Upper lobe of right lung (tissue), 1 donor: ENCODE results near the gene RELT. TPM values are rescaled to one million over a fixed set of nuclear protein-coding genes. Genes with fewer than 3 reads are reported as not detected.

Experiments used
- ATAC-seq: fragments of 200-7000 bp; cut with Tn5 transposase; one replicate; pipeline ENCODE4 v1.9.1; 2020; ENCODE audit warnings: mild to moderate bottlenecking, moderate library complexity
- DNase-seq: peaks from one replicate; pipeline ENCODE4 v3.0.0-alpha.2; 2020
- H3K27ac ChIP-seq: fragments of 200-600 bp; one replicate; pipeline ENCODE4 v1.8.0; 2022
- H3K27me3 ChIP-seq: fragments of 200-600 bp; one replicate; pipeline ENCODE4 v1.8.0; 2022; ENCODE audit warnings: mild to moderate bottlenecking
- H3K36me3 ChIP-seq: fragments of 200-600 bp; one replicate; pipeline ENCODE4 v1.8.0; 2022
- H3K4me1 ChIP-seq: fragments of 200-600 bp; one replicate; pipeline ENCODE4 v1.8.0; 2022
- H3K4me3 ChIP-seq: fragments of 200-600 bp; one replicate; pipeline ENCODE4 v1.8.0; 2022; ENCODE audit warnings: mild to moderate bottlenecking
- H3K9me3 ChIP-seq: fragments of 200-600 bp; one replicate; pipeline ENCODE4 v1.8.0; 2022
- CTCF ChIP-seq: fragments of 200-600 bp; IDR thresholded peaks from one replicate; pipeline ENCODE4 v1.8.0; 2022; ENCODE audit warnings: antibody characterized with exemption
- intact Hi-C: fragments of 100-400 bp; cut with DNase I; formaldehyde crosslinking; loops from one replicate; pipeline ENCODE4 v1.11.0; 2022
- total RNA-seq: library from RNA; stranded (reverse); fragmentation: NEBNext Ultra II Directional; extraction: Animal tissue kit (Norgen Biotek cat#: 25700); gene quantifications from one replicate; pipeline ENCODE4 v1.2.1, GENCODE V29; 2021
- donor health status: DM: no; HTN: yes; CAD: no; lungs with severe emphysema.

RELT gene
- total RNA-seq, 1 donor from 2014 or later: 11.7 TPM

- intact Hi-C loops: no loop called here
- no peaks in the 10 kb centered on the region for H3K27me3 ChIP-seq
Measured at GRCh38 chr11:73420136-73420535, 43.9 kb downstream of the RELT start.

GRCh38 chr11:73422886-73423285 is 46.7 kb downstream of the RELT start:
- Histone ChIP-seq H3K36me3 (no peaks in the 10 kb centered on the region), H3K4me3 (no peak overlapping the region), H3K9me3 (no peaks in the 10 kb centered on the region), H3K27ac (no peak overlapping the region), H3K27me3 (no peaks in the 10 kb centered on the region), H3K4me1 (no peaks in the 10 kb centered on the region)
- no peak for ATAC-seq
- no peak for TF ChIP-seq CTCF
- DNase-seq: no peak
- intact Hi-C loops: no loop called here

More at GRCh38 chr11:73420136-73420535, 43.9 kb downstream of the RELT start:
- H3K9me3 ChIP-seq: no peaks in the 10 kb centered on the region
- ATAC-seq: no peak
- H3K4me3 ChIP-seq: no peak overlapping the region
- H3K4me1 ChIP-seq: peaks cover 3% of the 10 kb centered on the region
- no peak overlapping the region for H3K27ac ChIP-seq
- DNase-seq: no peak
- no peak for TF ChIP-seq CTCF
- H3K36me3 ChIP-seq: no peaks in the 10 kb centered on the region

- Histone ChIP-seq H3K36me3 (no peaks in the 10 kb centered on the region), H3K27ac (no peak overlapping the region), H3K4me1 (no peaks in the 10 kb centered on the region), H3K4me3 (no peak overlapping the region), H3K9me3 (no peaks in the 10 kb centered on the region), H3K27me3 (no peaks in the 10 kb centered on the region)
- DNase-seq: no peak
- ATAC-seq: no peak
- TF ChIP-seq CTCF: no peak
- intact Hi-C loops: no loop called here
Measured at GRCh38 chr11:73423506-73423905, 47.3 kb downstream of the RELT start.

- Histone ChIP-seq H3K27ac (peak overlapping the region; percentile 31), H3K9me3 (no peaks in the 10 kb centered on the region), H3K27me3 (no peaks in the 10 kb centered on the region), H3K36me3 (no peaks in the 10 kb centered on the region), H3K4me3 (no peak overlapping the region), H3K4me1 (no peaks in the 10 kb centered on the region)
- DNase-seq (no peak), ATAC-seq (peak; percentile 91)
- no peak for TF ChIP-seq CTCF
- intact Hi-C loops: no loop called here
Measured at GRCh38 chr11:73425108-73425507, 48.9 kb downstream of the RELT start.

GRCh38 chr11:73426219-73426850 is 50.1 kb downstream of the RELT start:
- Histone ChIP-seq H3K27me3 (no peaks in the 10 kb centered on the region), H3K27ac (no peak overlapping the region), H3K4me1 (no peaks in the 10 kb centered on the region), H3K36me3 (no peaks in the 10 kb centered on the region), H3K4me3 (no peak overlapping the region), H3K9me3 (no peaks in the 10 kb centered on the region)
- intact Hi-C loops: no loop called here
- ATAC-seq (no peak), DNase-seq (no peak)
- no peak for TF ChIP-seq CTCF

- ATAC-seq (no peak), DNase-seq (no peak)
- no peaks in the 10 kb centered on the region for H3K27me3 ChIP-seq
- TF ChIP-seq CTCF: no peak
- no peaks in the 10 kb centered on the region for H3K4me1 ChIP-seq
- no peak overlapping the region for H3K27ac ChIP-seq
- H3K4me3 ChIP-seq: no peak overlapping the region
- intact Hi-C loops: no loop called here
- H3K36me3 ChIP-seq: no peaks in the 10 kb centered on the region
- H3K9me3 ChIP-seq: no peaks in the 10 kb centered on the region
Measured at GRCh38 chr11:73428227-73428626, 52.0 kb downstream of the RELT start.
